GM21737 (cell line): ENCODE results near the gene RBMS1.

Source experiments
- ATAC-seq: cut with Tn5 transposase; IDR thresholded peaks from one replicate; pipeline ENCODE4 v1.9.1; 2021; ENCODE audit warnings: mild to moderate bottlenecking, moderate library complexity; ENCODE audit not compliant: unreplicated experiment

RBMS1 gene, protein sequence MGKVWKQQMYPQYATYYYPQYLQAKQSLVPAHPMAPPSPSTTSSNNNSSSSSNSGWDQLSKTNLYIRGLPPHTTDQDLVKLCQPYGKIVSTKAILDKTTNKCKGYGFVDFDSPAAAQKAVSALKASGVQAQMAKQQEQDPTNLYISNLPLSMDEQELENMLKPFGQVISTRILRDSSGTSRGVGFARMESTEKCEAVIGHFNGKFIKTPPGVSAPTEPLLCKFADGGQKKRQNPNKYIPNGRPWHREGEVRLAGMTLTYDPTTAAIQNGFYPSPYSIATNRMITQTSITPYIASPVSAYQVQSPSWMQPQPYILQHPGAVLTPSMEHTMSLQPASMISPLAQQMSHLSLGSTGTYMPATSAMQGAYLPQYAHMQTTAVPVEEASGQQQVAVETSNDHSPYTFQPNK

DNA sequence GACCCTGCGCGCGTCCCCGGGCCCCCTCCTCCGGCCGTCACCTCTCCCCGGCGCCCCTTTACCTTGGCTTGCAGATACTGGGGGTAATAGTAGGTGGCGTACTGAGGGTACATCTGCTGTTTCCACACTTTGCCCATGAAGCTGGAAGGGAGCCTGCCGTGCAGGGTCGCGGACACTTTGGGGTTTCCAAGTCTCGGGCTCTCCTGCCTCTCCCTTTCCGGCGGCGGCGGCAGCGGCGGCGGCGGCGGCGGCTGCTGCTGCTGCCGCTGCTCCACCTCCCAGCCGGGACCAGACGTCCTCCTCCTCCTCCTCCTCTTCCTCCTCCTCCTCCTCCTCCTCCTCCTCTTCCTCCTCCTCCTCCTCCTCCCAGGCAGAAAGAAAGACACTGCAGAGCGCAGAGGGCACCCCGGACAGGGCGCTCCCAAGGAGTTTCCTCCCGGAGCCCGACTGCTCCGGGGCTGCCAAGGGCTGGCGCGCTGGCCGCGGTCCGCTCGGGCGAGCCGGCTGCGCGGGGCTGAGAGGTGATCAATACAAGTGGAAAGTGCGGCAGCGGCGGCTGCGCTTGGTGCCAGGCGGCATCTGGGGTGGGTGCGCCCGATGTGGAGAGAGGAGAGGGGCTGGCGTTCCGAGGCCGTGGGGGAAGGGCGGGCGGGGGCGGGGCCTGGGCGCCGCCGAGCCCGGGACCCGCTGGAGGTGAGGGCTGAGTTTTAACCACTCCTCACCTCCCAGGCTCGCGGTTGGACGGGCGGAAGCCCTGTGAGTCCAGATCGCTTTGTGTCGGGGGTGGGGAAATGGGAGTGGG lies at the start of gene RBMS1:
Gene RBMS1, minus strand, starts transcription at position 581 of the 802 bp plus-strand sequence. Its CDS starts 444 bp downstream, at position 137.
- ATAC-seq: no peak

DNA sequence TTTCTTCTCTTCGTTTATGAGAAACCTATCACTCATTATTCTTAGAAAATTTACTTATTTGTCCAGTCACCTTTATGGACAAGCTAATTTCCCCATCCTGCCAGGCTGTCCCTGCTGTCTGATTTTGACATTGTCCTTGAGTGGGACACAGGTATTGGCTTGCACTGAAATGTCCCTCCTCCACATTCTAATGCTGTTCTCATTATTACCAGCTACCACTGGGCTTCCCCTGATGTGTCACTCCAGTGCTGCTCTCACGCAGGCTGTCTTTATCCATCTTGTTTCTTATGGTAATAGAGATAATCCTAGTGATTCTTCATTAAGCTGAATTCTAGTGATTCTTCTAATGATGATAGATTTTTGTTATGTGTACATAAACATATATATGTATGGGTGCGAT lies 48.1 kb upstream of the RBMS1 start:
- no peak for ATAC-seq

DNA sequence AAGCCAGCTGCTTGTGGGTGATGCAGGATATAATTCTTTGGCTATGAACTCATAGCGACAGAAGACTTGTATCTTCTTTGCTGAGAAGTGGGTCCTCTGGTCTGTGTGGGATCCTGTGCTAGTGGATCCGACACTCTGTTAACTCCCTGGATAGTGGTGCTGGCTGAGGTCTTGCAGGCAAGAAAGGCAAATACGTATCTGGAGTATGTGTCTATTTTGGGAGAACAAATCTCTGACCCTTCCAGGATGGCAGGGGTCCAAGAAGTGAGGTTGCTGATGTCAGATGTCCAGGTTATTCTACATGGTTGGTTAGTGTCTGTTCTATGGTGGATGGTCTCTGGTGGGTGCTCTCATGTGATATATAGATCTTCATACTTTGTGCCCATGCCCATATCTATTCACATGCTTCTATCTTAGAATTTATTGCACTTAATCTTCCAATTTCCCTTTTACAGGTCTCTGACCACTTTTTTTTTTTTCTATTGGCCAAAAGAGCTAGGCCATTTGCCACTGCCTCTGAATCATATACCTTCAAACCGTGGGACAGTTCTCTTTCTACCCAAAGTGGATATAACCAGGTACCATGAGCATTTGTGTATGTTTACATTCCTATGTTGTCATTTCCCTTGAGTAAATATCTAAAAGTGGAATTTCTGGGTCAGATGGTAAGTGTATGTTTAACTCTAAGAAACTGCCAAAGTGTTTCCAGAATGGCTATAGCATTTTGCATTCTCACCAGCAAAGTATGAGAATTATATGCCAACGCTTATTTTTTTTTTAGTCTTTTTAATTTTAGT lies 45.1 kb upstream of the RBMS1 start:
- no peak for ATAC-seq

DNA sequence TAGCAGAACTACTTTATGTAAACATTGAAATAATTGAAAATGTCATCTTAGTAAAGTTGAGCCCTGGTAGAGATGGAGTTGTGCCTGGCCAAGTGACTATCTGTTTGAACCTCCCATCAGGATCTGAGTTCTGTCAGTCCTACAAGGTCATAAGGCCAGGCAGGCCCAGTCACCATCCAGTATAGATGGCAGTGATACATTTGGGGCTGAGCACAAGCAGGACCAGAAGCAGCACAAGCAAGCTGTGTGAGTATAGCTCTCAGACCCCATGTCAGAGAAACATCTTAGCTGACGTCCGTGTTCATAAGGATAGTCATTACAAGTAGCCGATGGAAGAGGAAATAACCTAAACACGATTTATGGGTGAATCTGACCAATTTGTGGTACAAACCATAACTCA lies 44.5 kb upstream of the RBMS1 start:
- no peak for ATAC-seq

DNA sequence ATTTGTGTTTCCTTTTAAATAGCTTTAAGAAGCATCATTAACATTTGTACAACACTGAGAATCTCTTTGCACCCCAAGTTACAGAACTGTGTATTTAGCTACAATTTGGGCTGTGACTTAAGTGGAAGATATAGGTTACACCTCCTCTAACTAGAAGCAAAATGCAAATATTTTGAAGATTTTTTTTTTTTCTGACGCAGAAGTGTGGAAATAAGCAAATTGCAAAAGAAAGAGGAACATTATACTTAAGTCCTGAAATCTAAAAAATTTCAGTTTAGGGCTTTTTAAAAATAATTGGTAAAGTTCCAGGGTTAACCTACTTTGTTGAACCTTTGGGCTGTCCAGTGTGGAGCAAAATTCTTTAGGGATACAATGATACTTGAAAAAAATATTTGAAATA lies 41.4 kb upstream of the RBMS1 start:
- ATAC-seq: no peak

DNA sequence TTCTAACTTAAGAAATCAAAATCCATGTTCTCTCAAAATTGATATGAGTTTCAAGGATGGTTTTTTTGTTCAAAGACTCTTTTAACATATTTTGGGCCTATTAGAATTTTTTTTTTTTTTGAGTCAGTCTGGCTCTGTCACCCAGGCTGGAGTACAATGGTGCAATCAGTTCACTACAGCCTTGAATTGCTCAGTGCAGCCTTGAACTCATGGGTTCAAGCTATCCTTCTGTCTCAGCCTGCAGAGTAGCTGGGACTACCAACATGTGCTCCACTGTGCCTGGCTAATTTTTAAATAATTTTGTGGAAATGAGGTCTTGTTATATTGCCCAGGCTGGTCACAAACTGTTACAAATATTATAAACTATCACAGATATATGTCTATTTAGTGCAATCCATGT lies 40.6 kb upstream of the RBMS1 start:
- no peak for ATAC-seq

DNA sequence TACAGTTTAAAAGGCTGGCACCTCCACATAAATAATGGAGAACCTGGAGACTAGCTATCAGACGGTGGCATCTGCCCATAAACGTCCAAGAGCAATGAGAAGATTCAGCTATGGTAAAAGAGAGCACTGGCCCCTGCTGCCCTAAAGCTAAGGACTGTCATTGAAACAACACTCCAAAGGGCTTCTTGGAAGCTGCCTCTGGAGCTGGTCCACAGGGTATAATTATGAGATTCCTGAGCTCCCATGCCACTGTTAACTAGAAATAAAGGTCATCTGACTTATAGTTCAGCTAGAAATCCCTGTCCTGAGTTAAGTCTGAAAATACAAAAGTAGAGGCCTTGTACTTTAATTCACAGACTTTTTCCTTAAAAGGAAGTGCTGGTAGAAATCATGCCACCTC lies 39.9 kb upstream of the RBMS1 start:
- ATAC-seq: no peak

DNA sequence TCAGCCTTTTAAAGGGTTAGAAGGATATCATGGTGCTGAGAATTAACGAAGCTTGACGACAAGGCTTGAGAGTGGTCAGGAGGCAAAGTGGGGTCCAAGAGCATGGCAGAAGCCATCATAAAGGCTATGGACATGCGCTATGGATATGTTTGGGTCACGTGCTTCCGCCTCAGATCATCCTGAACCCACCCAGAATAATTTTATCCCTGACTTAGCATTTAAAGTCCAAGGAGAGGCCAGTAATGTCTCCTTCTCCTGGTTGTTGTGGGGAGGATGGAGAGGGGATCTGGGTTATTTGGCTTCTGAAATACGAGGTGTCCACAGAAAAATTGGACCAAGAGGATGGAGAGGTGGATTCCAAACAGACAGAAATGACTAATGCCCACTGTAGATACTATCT lies 38.8 kb upstream of the RBMS1 start:
- no peak for ATAC-seq

DNA sequence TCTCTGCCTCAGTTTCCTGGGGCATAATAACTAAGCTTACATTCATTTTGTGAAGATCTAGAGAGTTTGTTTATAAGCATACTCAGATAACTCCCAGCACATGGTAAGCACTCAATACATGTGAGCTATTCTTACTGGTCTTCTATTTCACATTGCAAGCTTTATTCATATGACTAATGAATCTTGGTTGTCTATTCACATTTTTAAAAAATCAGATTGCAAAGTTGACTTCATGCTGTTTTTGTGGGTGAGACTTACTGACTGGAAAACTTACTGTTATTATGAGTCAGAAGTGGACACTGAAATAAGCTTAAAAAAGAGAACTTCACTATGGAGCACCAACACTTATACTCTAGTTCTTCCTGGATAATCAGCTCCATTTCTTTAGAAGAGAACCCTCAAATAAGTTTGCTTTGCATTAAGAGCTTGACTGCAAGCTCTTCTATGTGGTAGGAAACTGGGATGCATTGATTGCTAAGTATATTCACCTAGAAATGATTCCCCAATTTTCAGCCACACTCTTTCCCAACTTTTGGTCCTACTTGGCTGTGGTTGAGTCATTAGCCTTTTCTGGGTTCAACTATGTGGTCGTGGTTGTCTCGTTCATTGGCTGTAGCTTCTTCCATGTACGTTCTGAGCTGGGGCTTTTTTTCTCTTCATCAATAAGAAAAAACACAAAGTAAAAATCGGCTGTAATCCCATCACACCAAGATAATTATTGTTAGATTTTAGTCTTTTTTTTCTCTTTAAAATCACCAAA lies 29.5 kb upstream of the RBMS1 start:
- ATAC-seq: no peak

DNA sequence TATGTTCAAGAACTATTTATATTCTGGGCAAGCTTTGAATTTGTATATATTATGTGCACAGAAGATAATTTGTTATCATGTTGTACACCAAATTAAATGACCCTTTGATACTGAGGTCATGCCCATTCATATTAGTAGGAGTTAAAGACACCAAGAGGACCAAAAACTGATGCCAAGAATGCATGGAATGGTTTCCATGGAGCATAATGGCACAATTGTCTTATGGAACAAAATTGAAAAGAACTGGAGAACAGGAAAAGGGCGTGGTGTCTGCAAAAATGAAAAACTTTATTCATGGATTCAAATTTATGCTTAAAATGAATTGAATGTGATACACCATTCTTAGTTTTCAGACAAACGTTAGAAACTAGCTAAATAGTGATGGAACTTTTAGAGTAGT lies 24.1 kb upstream of the RBMS1 start:
- ATAC-seq: no peak

DNA sequence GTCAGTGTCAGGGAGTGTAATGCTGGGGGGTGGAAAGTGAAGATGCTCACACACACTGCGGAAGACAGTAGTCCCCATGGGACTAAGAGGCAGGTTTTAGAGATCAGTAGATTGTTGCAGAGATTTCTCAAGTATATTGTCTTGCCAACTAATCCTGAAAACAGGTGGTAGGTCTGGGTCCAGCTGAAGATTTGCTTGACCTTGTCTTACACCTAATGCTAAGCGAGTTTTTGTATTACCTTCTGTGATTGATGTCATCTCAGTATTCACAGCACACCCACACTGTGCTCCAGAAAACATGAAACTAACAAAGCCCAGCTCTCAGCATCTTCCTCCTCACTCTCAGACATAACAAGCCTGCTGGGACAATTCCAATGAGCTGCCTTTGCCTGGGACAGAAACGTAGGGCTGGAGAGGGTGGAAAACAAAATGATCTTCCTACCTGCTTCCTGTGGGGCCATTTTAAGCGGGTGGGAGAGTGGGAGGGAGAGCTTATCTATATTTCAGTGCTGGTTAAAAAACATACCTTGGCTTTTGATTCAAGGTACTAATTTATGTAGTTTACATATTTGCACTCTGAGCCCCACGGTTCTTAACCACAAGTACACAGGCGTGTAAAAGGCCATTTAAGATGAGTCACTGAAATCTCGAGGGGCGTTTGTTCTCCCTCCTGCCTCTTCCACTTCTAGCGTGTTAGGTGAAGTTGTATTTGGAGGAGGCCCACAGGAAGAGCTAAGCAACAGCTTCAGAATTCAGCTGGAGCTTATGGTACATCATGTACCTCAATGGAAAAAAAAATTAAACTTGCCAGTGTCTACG lies 23.1 kb upstream of the RBMS1 start:
- ATAC-seq: no peak

DNA sequence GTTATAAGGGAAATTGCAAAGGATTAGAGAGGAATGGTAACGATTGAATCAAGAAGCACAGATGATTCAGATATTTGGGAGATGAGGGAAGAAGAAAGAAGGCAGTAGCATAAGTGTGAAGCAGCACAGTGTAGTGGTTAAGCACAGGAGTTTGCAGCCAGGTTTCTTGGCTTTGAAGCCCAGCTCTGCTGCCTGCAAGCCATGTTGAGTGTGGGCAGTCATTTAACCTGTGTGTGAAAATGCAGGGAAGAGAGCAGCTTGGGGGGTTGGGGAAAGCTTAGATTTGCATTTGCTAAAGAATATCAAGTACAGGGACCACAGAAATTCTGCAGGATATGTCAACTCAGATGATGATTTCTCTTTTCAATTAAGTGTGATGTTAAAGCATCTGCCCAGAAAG lies 21.5 kb upstream of the RBMS1 start:
- ATAC-seq: no peak

DNA sequence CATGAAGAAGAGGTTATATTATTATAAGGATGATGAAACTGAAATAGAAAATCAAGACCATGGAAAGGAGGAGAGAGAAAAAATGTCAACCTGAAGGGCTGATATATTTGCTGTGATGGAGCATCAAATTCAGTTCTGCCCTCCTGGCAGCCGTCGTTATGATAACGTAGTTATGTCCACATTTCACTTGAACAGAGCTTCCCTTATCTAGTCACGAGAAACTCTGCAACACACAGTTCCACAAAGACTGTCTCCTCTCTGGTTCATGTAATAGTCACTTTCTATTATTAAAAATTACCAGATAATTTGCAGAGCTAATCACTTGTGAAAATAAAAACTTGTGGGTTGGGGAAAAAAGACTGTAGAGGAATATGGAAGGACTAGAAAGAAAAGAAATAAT lies 19.5 kb upstream of the RBMS1 start:
- no peak for ATAC-seq

DNA sequence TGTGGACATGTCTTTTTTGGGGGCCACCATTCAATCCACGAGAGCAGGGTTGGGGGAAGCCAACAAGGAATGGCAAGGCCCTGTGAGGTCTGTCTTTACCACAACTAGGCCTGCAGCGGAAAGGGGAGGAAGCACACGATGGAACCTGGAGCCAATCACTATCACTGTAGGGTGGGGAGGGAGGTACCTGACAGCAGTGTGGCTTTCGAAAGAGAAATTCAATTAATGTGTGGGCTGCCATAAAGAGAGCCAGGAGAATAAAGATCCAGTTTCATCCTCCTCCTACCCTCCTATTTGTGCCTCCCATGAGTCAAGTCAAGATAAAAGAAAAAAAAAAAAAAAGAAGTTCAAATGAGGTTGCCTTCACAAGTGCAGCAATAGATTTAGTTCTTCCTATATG lies 18.9 kb upstream of the RBMS1 start:
- ATAC-seq: no peak

DNA sequence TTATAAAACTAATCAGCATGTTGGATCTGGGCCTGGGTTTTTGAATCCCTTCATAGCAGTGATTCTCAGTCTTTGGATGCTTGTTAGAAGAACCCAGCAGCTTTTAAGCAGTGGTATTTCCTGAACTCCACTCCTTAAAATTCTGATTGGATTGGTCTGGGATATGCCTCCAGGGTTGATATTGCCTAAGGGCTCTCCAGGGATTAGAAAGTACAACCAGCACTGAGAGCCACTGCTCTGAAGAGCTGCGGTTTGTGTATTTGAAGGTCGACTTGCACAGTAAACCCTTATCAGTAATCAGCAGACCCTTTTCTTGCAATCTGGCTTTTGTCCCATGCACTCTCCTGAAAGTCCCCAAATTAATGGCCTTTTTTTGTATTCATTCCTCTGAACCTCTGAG lies 17.0 kb upstream of the RBMS1 start:
- no peak for ATAC-seq

DNA sequence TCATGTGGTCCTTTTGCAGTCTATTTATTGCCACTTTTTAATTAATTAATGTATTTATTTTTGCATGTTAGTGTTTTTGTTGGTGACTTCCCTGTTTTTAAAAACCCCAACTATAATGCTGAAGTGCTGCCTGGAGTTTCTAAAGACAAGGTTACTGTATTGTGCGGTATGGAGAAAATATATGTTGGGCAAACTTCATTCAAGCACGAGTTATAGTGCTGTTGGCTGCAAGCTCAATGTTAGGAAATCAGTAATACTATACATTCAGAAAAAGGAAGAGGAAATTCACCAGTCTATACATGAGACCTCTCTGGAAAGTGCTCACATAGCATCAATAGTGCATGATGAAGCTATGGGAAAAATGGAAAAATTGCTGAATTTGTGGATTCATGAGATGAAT lies 15.4 kb upstream of the RBMS1 start:
- no peak for ATAC-seq

DNA sequence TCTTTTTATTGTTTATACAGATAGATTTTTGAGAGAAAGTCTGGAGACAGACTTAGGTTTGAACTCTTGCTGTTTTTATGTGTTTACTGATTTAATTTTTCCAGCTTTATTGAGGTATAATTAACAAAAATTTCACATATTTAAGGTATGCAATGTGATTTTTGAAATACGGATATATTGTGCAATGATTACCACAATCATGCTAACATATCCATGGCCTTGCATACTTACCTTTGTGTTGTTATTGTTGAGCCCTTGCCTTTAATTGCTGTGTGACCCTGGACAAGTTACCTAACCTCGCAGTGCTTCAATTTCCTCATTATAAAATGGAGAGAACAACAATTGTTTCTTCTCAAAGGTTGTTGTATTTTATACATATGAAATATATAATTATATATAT lies 13.9 kb upstream of the RBMS1 start:
- ATAC-seq: no peak

DNA sequence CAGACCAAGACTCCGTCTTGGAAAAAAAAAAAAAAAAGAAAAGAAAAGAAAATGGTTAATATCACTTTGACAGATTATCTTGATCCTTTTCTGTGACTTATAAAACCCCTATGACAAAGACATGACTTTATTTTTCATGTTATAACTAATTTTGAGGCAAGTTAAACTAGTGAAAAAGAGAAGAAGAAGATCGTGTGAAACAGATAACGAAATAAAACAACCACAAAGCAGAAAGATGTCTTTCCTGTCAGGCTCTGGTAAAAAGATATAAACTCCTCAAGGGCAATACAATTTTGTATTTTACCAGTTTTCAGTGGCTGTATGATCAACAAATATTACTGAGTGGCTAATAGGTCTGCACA lies 13.4 kb upstream of the RBMS1 start:
- no peak for ATAC-seq

DNA sequence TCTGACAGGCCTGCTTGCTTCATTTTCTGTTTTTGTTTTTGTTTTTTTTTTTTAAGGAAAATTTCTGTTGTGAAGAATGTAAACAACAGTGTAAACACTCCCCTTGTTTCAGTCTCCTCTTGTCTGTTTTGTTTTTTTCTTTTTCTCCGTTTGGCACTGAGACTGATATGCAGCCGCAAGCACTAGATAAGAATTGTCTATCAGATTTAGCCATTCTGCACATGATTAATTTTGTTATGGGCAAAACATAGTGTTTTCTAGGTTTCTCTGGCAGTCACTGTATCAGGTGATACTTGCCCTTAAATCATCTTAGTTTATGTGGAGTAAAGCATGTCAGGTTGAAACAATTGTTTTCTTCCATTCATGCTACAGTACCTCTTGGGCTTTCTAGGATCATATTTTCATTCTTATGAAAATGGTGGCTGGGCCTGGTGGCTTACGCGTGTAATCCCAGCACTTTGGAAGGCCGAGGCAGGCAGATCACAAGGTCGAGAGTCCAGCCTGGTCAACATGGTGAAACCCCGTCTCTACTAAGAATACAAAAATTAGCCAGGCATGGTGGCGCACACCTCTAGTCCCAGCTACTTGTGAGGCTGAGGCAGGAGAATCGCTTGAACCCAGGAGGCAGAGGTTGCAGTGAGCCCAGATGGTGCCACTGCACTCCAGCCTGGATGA lies 12.9 kb upstream of the RBMS1 start:
- no peak for ATAC-seq
